HEK293T (cell line): ENCODE data around the gene NAV2.

Experiments used
- BHLHE40 ChIP-seq: fragments of 450-650 bp; IDR thresholded peaks from 2 replicates; pipeline ENCODE4 v1.6.1; 2016; ENCODE audit warnings: mild to moderate bottlenecking, moderate library complexity, borderline replicate concordance
- FOXM1 ChIP-seq: fragments of 450-650 bp; IDR thresholded peaks from 2 replicates; pipeline ENCODE4 v1.6.1; 2017; ENCODE audit warnings: mild to moderate bottlenecking, borderline replicate concordance
- SP1 ChIP-seq: fragments of 450-650 bp; IDR thresholded peaks from 2 replicates; pipeline ENCODE4 v1.6.1; 2017
- SUZ12 ChIP-seq: fragments of 450-650 bp; IDR thresholded peaks from 2 replicates; pipeline ENCODE4 v1.6.1; 2016; ENCODE audit warnings: mild to moderate bottlenecking

DNA sequence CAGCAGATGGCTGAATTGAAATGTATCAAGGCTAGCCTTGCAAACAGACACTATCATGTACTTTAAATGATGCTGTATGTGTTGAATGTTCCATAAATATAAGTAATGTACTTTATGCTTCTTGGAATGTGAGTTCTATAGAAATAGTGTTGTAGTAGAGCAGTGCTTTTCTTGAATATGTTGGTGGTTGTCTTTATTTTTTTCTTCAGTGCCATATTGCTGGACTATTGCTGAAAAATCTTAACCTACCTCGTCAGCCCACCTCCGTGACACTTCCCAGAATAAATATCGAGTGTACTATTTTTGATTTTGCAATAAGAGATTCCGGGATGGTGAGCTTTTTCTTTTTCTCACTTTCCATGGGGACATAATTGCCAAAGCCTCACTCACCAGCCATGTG lies 153.9 kb downstream of the NAV2 start:
- TF ChIP-seq SP1 (no peak), FOXM1 (no peak), SUZ12 (no peak), BHLHE40 (no peak)
